ENCODE results near the gene CTNNBL1.
"Not testable (repeated sequence)": the region's sequence is repeated elsewhere in the genome, so short reads cannot be mapped to it uniquely, and the experiment has no call there.

CTNNBL1 gene

DNA sequence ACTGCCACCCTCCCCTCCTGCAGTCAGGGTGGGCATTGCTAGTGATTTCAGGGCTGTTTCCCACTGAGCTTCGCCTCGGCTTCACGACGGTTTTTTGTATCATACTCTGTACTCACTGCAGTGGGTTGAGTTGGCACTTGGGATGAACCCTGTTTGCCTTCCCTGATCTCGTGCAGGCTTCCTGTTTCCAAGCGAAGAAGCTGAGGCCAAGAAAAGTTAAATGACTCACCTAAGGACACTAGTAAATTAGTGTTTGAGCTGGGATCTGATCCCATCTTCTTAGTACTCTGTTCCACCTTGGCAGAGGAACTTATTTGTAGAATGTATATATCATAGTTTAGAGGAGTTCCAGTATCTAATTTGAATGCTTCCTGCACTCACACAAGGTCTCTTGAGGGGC, 158.8 kb downstream of the CTNNBL1 start:
- DNase-seq (ENCODE audit: low spot score), result no peak

- no peak for DNase-seq (ENCODE audit: low spot score)
Observed at GRCh38 chr20:37853823-37854375, 160.1 kb downstream of the CTNNBL1 start.

- DNase-seq (ENCODE audit: low spot score), result not testable (repeated sequence)
Observed at GRCh38 chr20:37856034-37856433, 162.2 kb downstream of the CTNNBL1 start.

DNA sequence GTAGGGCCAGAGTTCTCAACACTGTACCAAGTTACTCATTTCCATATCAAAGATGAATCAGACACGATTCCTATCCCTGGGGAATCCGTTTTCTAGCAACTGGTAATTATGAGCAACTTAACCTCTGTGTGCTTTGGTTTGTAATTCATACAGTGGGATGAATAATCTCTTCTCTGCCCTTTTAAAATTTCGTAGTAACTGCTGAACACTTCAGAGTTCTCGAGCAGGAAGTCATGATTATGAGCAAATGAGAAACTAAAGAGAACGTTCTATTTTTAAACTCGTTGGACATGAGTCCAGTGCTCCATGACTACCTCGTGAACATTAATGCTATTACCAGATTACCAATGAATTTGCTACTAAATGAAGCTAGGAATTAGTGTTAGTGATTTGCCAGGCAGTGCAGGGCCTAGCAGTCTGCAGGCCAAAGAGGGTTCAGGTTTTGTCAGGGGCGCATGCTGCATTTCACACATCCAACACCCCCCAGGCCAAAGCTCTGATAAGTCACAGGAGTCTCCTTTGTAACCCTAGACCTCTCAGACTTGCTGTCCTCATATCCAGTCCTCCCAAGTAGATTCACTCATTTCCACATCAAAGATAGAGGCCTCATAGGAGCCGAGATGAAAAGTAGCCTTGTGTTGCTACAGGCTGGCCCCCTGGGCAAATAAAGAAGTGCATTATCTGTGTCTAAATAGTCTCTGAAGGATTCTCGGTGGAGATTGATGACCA, 163.3 kb downstream of the CTNNBL1 start:
- no peak for DNase-seq (ENCODE audit: low spot score)

DNA sequence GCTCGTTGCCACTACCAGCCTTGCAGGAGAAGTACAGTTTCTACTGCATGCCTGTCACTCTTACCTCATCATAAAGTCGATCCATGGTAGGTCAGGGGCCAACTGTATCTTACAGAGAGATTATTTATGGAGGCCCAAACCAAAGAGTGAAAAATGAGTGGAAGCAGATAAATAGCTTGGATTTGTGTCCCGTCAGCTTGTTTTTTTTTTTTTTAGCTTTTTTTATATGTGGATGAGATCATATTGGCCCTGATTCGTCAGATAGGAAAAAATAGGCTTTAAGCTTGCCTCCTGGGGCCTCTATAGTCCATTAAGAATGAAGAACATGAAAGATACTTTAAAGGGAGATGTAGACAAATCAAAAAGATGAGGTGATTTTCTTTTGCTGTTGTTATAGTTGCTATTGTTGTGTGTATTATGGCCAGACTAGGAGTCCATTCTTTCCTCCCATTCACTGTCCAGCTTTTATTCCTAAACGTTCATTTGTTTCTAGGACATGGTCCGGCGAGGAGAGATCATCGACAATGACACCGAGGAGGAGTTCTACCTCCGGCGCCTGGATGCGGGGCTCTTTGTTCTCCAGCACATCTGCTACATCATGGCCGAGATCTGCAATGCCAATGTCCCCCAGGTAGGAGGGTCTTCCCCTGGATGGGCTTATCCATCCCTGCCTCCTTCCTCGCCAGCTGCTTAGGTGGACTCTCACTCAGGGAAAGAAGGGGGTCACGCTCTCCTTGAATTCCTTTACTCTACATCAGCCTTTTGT, 165.8 kb downstream of the CTNNBL1 start:
- DNase-seq (ENCODE audit: low spot score), result no peak

GRCh38 chr20:37863289-37863688, 169.5 kb downstream of the CTNNBL1 start:
- DNase-seq (ENCODE audit: low spot score), result no peak

DNA sequence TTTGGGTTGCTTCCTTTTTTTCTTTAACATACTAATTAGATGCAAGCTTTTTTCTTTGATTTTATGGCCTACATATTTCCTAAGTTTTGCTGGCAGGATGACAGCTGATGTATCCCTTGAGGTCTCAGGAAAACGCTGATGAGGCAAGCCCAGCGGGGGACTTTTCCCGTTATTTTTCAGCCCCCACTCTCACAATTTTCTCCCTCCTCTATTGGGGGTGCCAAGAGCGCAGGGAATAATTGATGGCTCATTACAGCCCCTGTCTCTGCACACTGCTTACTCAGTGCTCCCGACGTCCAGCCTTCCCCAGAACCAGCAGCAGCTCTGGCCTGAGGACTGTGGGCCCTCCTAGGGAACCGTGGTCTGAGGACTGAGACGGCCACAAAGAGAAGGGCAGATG, 170.5 kb downstream of the CTNNBL1 start:
- no peak for DNase-seq (ENCODE audit: low spot score)

GRCh38 chr20:37866051-37866450, 172.2 kb downstream of the CTNNBL1 start:
- no peak for DNase-seq (ENCODE audit: low spot score)

DNA sequence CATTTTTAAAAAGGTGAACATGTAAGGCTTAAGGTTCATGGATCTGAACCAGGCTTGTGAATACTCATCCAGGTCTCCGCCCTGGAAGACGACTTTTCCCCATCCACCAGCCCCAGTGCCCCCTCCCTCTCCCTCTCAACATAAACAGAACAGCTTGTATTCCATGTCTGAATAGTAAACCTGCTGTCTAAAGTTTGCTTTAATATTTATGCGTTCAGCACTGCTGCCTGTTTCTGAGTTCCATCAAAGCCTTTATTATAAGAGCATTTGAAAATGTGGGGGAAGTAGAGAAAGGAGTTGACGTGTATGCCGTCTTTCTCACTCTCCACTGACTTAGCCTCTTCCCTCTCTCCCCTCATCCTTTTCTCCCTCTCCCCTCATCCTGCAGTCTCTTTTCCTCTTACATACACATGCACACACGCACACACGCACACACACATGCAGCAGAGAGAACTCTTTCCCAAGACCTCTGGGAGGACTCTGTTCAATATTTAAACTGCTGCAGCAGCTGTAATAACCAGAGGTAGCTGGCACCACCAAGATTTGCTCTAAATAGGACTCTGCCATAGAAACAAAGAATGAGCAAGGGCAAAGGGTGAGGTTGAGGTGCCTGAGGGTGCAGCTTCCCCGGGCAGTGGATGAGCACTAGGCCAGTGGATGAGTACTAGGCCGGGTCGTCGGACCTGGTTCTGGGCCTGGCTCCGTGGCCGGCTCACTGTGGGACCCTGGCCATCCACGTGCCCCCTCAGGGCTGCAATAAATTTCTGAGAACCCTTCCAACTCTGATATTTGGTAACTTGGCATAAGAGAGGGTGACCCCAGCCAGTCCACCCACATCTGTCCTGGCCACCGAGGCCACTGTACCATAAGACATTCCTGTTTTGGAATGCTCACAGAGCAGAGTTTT, 173.7 kb downstream of the CTNNBL1 start:
- DNase-seq (ENCODE audit: low spot score), result no peak

DNA sequence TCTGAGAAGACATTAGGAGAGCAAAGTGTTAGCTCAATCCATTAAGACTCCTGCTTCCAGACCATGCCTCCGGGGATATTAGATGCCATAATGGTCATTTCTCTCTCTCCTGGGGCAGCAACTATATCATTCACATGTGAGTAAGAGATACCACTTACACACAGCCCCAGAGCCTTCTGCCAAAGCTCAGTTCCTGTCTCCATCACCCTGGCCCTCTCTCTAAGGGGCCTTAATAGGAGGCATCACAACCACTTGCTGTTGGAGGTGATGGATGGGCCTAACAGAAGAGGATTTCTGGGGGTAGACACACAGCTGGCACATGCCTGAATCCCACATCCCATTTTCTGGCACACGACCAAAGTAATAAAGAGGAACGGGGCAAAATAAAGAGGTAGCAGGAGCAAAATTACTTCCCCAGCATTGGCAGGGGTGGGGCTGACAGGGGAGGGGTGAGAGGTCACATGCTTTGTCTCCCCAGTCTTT, 175.1 kb downstream of the CTNNBL1 start:
- no peak for DNase-seq (ENCODE audit: low spot score)

DNA sequence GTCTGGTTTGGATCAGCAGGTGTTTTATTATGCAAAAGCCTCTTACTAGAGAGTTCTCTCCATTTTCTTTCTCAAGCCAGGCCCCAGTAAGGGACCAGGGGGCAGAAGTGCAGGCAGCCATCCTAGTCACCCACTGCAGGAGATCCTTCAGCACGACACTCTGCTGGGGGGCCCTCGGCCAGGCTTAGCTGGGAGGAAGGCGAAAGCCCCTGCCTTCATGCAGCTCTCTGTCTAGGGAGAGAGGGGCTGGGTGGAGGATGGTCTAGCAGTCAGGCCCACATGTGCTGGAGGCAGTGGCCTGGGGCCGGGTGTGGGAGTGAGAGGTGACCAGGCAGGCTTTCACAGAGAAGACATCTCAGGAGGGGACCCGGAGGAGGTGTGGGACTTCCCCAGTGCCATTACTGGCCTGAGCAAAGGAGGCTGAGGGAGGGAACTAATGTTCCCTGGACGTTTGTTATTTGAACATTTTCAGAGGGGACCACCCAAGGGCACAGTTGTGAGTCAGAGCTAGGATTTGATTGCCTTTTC, 175.6 kb downstream of the CTNNBL1 start:
- DNase-seq (ENCODE audit: low spot score), result no peak

DNA sequence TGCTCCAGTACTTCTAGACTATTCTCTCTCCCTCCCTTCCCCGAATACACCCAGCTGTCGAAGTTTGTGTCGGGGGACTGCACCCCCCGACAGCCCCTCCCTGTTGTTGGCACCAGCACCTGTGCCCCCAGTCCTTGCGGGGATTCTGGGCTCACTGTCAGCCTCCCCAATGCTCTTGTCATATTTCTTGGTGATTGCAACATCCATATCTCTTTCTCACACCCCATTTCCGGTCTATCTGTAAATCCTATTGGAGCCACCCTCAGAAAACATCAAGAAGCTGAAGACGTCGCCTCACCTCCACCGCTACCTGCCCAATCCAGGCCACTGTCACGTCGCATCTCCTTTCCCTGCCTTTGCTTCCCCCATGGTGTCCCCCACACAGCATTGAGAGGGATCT, 176.5 kb downstream of the CTNNBL1 start:
- DNase-seq (ENCODE audit: low spot score), result no peak

DNA sequence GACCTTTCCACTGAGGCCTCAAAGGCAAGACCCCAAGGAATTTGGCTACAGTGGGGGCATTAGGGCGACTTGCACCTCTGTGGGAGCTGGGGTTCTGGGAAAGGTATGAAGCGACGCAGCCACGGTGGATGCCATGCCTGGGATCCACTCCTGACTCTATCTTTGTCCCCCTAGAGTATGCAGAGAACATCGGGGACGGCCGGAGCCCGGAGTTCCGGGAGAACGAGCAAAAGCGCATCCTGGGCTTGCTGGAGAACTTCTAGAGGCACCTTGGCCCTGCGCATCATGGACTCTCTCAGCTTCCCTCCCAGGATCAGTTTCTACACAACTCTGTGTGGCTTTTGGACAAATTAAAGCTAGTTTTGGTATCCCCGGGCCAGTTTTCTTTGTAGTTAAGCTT, 177.9 kb downstream of the CTNNBL1 start:
- DNase-seq (ENCODE audit: low spot score), result no peak

- DNase-seq (ENCODE audit: low spot score), result no peak
Observed at GRCh38 chr20:37872161-37872560, 178.3 kb downstream of the CTNNBL1 start.

DNA sequence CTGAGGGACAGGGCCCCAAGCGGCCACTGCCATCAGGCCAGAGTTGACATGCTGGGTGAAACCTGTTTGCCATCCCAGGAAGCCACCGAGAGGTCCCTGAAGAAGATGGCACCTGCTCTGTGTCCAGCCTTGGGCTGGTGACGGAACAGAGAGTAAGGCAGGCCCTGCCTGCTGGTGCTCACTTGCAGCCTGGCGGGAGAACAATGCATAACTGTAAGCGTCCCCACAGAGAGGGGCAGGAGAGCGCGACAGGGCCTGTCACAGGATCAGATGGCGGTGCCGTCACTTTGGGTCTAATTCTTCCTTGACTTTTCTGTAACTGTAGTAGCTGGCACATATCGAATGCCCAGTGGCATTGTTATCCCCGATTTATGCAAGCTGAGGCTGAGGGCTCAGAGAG, 180.1 kb downstream of the CTNNBL1 start:
- DNase-seq (ENCODE audit: low spot score), result no peak

DNA sequence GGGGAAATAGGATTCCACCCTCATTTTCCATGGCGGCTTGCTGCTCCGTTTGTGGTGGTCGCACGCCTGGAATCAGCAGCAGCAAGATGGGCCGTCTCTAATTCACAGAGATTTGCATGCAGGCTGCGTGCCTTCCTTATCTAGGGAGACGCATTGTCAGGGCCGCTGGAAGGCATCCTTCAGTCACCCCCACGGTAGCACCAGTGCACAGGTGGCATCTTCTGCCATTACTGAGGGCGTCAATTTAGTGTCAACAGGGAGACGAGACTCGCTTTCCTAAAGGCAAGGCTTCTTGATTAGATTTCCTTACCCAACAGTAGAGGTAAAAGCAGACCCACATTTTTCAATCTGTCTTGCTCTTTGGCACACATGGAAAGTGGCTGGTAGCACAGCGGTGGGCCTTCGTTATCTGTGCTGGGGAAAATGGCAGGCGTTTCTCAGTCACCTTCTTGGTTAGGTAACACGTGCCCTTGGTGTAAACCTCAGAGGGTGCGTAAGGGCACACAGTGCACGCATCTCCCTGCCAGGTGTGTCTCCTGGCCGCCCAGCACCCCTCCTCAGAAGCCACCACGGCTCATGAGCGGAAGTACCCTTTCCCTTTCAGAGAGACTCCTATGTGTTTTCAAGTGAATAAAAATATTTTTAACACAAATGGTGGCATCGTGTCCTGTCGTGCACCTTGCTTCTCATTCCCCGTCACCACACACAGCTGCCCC, 181.8 kb downstream of the CTNNBL1 start:
- no peak for DNase-seq (ENCODE audit: low spot score)

GRCh38 chr20:37876863-37877262, 183.0 kb downstream of the CTNNBL1 start:
- DNase-seq (ENCODE audit: low spot score), result no peak

DNA sequence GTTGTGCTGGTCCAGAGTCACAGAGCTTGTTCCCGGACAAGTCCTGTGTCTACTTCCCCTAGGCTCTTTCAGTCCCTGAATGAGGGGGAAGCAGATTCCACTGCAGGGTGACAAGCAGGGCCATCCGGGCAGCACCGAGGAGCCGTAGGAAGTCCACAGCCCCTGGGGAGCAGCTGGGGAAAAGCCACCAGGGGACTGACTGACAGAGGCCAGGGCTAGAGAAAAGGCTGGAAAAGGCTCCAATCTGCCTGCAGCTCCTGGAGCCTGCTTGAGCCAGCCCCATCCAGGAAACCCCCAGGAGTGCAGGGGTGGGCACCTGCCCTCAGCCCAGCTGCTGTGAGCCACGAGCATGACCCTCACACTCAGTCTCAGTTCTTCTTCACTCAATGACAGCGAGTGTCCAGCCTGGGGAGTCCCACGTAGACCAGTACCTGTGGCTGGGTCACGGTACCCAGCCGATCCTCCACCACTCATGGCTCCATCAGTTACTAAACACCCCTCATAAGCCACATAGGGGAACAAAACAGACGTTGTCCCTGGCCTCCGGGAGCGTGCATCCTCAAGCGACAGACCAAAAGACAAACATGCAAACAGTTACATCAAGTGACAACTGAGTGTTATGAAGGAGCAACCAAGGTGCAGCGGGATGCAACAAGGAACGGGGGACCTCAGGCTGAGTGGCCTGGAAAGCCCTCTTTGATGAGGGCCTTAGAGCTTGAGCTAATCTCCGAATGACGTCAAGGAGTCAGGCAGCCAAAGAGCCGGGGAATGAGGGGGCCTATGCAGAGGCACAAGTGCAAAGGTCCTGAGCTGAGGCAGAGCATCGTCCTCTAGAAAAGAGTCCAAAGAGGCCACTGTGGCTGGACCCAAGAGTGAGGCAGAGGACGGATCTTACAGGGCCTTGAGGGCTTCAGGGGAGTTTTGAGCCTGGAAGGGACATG, 184.3 kb downstream of the CTNNBL1 start:
- no peak for DNase-seq (ENCODE audit: low spot score)

DNA sequence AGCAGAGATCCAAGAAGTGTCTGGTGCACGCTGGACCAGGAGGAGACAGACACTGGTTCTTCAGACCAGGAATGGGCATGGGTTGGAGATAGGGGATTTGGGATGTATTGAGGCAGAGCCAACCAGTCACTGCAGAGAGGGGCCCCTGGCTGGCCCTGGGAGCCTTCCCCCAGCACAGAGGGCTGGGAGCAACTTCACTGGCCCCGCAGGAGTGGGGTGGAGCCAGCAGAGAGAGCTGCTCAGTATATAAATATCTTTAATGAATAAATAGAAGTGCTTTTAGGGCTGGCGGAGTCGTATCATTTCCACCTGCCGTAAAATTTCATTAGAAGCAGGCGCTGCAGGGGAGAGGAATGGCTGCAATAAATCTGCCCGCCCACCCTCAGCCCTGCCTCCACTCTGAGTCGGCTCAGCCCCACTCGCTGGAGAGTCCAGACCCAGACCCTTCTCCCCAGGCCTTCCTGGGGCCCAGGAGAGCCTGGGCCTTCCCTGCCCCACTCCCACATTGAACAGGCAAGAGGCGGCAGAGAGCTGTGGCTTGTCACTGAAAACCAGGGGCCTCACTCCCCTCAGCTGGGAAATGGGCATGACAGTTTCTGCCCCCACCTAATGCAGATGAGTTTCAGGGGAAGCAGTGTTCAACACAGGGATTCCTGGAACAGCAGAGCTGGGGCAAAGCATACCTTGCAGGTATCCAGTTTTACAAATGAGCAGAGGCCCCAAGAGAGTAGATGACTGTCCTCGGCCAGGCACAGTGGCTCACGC, 185.2 kb downstream of the CTNNBL1 start:
- DNase-seq (ENCODE audit: low spot score), result no peak
